Gastrocnemius medialis (tissue), 4 donors: Measurements from ENCODE around the gene ASB17.
"Not testable (repeated sequence)": the region's sequence is repeated elsewhere in the genome, so short reads cannot be mapped to it uniquely, and the experiment has no call there.

Experiments used
- POLR2A ChIP-seq, 2 donors: fragments of 450-650 bp; IDR thresholded peaks; one replicate each; pipeline ENCODE4 v1.6.1; 2017; ENCODE audit warnings: antibody characterized with exemption in 2 of 2, mild to moderate bottlenecking in 2 of 2, moderate library complexity in 2 of 2
- TF ChIP-seq, protein P1 (sequence below), 5 experiments: fragments of 450-650 bp in 3 of 5; fragments of 200-600 bp in 2 of 5; sonication (generic) in 2 of 5; IDR thresholded peaks in 4 of 5; conservative IDR thresholded peaks in 1 of 5; 1 replicate in 4 of 5; 2 replicates in 1 of 5; pipeline ENCODE4 v1.5.1; 2016 to 2019; ENCODE audit warnings: antibody characterized with exemption in 5 of 5, mild to moderate bottlenecking in 3 of 5, moderate library complexity in 3 of 5

DNA sequence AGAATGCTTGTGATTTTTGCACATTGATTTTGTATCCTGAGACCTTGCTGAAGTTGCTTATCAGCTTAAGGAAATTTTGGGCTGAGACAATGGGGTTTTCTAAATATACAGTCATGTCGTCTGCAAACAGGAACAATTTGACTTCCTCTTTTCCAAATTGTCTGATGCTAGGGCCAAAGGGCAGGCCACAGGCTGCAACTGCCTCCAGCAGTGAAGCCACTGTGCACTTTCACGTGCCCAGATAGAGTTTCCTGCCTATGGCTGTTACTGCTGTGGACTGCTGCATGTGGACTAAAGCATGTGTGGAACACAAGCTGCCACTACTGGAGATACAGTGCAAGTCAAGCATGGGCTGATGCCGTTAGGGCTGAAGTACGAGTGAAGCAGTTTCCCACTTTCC, 10.8 kb upstream of the ASB17 start:
- TF ChIP-seq, protein P1, sequence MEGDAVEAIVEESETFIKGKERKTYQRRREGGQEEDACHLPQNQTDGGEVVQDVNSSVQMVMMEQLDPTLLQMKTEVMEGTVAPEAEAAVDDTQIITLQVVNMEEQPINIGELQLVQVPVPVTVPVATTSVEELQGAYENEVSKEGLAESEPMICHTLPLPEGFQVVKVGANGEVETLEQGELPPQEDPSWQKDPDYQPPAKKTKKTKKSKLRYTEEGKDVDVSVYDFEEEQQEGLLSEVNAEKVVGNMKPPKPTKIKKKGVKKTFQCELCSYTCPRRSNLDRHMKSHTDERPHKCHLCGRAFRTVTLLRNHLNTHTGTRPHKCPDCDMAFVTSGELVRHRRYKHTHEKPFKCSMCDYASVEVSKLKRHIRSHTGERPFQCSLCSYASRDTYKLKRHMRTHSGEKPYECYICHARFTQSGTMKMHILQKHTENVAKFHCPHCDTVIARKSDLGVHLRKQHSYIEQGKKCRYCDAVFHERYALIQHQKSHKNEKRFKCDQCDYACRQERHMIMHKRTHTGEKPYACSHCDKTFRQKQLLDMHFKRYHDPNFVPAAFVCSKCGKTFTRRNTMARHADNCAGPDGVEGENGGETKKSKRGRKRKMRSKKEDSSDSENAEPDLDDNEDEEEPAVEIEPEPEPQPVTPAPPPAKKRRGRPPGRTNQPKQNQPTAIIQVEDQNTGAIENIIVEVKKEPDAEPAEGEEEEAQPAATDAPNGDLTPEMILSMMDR (IDR thresholded peaks at IDR 0.05 in 4 of 5, conservative IDR thresholded peaks at IDR 0.05 in 1 of 5): not testable (repeated sequence)
- not testable (repeated sequence) for TF ChIP-seq POLR2A (IDR thresholded peaks at IDR 0.05)
